IMR-90 (cell line): ENCODE measurements around the gene ACVR1. TPM values are rescaled to one million over a fixed set of nuclear protein-coding genes. Genes with fewer than 3 reads are reported as not detected.
A peak's percentile ranks its signal among the peaks of the same experiment; 100 is the strongest.

ENCODE experiments used
- ATAC-seq: fragments of 200-7000 bp; cut with Tn5 transposase; 2 replicates; pipeline ENCODE4 v1.9.1; 2020; ENCODE audit warnings: low read depth, mild to moderate bottlenecking, moderate library complexity
- BruUV-seq: library from RNA; stranded (reverse); fragments of 400-500 nt; replicated peaks from 2 replicates; lab custom pipeline; 2021; lab: Mats Ljungman, UMichigan
- CTCF ChIA-PET: fragments of 300-600 bp; formaldehyde crosslinking; extraction: SDS; loops from one replicate; lab custom pipeline; 2021; ENCODE audit warnings: antibody characterized with exemption; lab: Yijun Ruan, JAX
- POLR2A ChIA-PET: fragments of 300-600 bp; sonication (Branson Sonifier 250); formaldehyde crosslinking; loops from one replicate; lab custom pipeline; 2022; ENCODE audit warnings: antibody characterized with exemption; ENCODE audit not compliant: unreplicated experiment; lab: Charles Lee
- DNase-seq: peaks from one replicate; pipeline ENCODE4 v3.0.0; 2013
- H2AFZ ChIP-seq: replicated peaks from 2 replicates; pipeline ENCODE3; 2013; ENCODE audit warnings: low read length, mild to moderate bottlenecking; ENCODE audit not compliant: poor library complexity
- H2AK5ac ChIP-seq: 2 replicates; pipeline ENCODE4 v1.6.1; 2013; ENCODE audit warnings: low read depth, low read length, inconsistent platforms
- H2AK9ac ChIP-seq: replicated peaks from 2 replicates; pipeline ENCODE3; 2013; ENCODE audit warnings: mild to moderate bottlenecking, low read depth, low read length, moderate library complexity; ENCODE audit not compliant: poor library complexity
- H2BK120ac ChIP-seq: 2 replicates; pipeline ENCODE4 v1.6.1; 2013; ENCODE audit warnings: low read depth, low read length, inconsistent platforms
- H2BK15ac ChIP-seq: 3 replicates; pipeline ENCODE4 v1.6.1; 2013; ENCODE audit warnings: low read depth, low read length, inconsistent platforms
- H2BK20ac ChIP-seq: 2 replicates; pipeline ENCODE4 v1.6.1; 2013; ENCODE audit warnings: low read depth, mild to moderate bottlenecking, inconsistent platforms, low read length, moderate library complexity
- H2BK5ac ChIP-seq: 2 replicates; pipeline ENCODE4 v1.6.1; 2013; ENCODE audit warnings: mild to moderate bottlenecking, low read depth, low read length, inconsistent platforms; ENCODE audit not compliant: poor library complexity, severe bottlenecking
- H3K14ac ChIP-seq: replicated peaks from 2 replicates; pipeline ENCODE4 v1.6.1; 2013; ENCODE audit warnings: low read depth, low read length, inconsistent platforms
- H3K18ac ChIP-seq: 2 replicates; pipeline ENCODE4 v1.6.1; 2013; ENCODE audit warnings: low read depth, low read length, control low read depth
- H3K23ac ChIP-seq: 2 replicates; pipeline ENCODE4 v1.6.1; 2013; ENCODE audit warnings: low read depth, low read length, inconsistent platforms
- H3K27ac ChIP-seq: 2 replicates; pipeline ENCODE4 v1.5.1; 2013; ENCODE audit warnings: mild to moderate bottlenecking, control low read depth, low read length; ENCODE audit not compliant: insufficient read depth
- H3K27me3 ChIP-seq: 2 replicates; pipeline ENCODE4 v1.6.1; 2013; ENCODE audit warnings: low read length; ENCODE audit not compliant: control insufficient read depth, insufficient read depth
- H3K36me3 ChIP-seq: 2 replicates; pipeline ENCODE4 v1.6.1; 2013; ENCODE audit warnings: low read length, mixed read lengths; ENCODE audit not compliant: control insufficient read depth, insufficient read depth
- H3K4ac ChIP-seq: 2 replicates; pipeline ENCODE4 v1.6.1; 2013; ENCODE audit warnings: low read depth, low read length, inconsistent platforms
- H3K4me1 ChIP-seq: 2 replicates; pipeline ENCODE4 v1.6.1; 2013; ENCODE audit warnings: low read length, mixed read lengths; ENCODE audit not compliant: control insufficient read depth, insufficient read depth
- H3K4me2 ChIP-seq: 2 replicates; pipeline ENCODE4 v1.6.1; 2013; ENCODE audit warnings: low read depth, mild to moderate bottlenecking, control low read depth, low read length, moderate library complexity
- H3K4me3 ChIP-seq: 2 replicates; pipeline ENCODE4 v1.5.1; 2013; ENCODE audit warnings: low read depth, mild to moderate bottlenecking, control low read depth, low read length, moderate library complexity; ENCODE audit not compliant: insufficient read depth
- H3K56ac ChIP-seq: 2 replicates; pipeline ENCODE4 v1.6.1; 2013; ENCODE audit warnings: low read length, inconsistent platforms; ENCODE audit not compliant: insufficient read depth; ENCODE audit errors: extremely low read depth
- H3K79me1 ChIP-seq, 2 experiments: 2 replicates each; pipeline ENCODE4 v1.6.1; 2013; ENCODE audit warnings: low read length in 2 of 2, inconsistent platforms in 1 of 2, low read depth in 1 of 2
- H3K9ac ChIP-seq: 2 replicates; pipeline ENCODE4 v1.6.1; 2013; ENCODE audit warnings: low read depth, low read length, control low read depth
- H3K9me1 ChIP-seq: 2 replicates; pipeline ENCODE4 v1.6.1; 2013; ENCODE audit warnings: low read length, inconsistent platforms; ENCODE audit not compliant: insufficient read depth
- H3K9me3 ChIP-seq: 2 replicates; pipeline ENCODE4 v1.6.1; 2013; ENCODE audit warnings: low read length; ENCODE audit not compliant: control insufficient read depth, insufficient read depth
- H4K20me1 ChIP-seq: 2 replicates; pipeline ENCODE4 v1.6.1; 2013; ENCODE audit warnings: low read length, inconsistent platforms; ENCODE audit not compliant: insufficient read depth
- H4K5ac ChIP-seq: 2 replicates; pipeline ENCODE4 v1.6.1; 2013; ENCODE audit warnings: mild to moderate bottlenecking, low read depth, low read length, control low read depth
- H4K8ac ChIP-seq, 2 experiments: 2 replicates each; pipeline ENCODE4 v1.6.1; 2013; ENCODE audit warnings: low read depth in 2 of 2, low read length in 2 of 2, control low read depth in 1 of 2, inconsistent platforms in 1 of 2
- H4K91ac ChIP-seq: 2 replicates; pipeline ENCODE4 v1.6.1; 2013; ENCODE audit warnings: low read depth, low read length, inconsistent platforms; ENCODE audit not compliant: insufficient read depth
- CEBPB ChIP-seq: IDR thresholded peaks from 2 replicates; pipeline ENCODE4 v1.6.1; 2012; ENCODE audit warnings: low read depth, low read length, improper control_type of control experiment
- FOS ChIP-seq: fragments of 150-350 bp; IDR thresholded peaks from 2 replicates; pipeline ENCODE4 v1.6.1; 2016; ENCODE audit warnings: low read depth, low read length
- POLR2A ChIP-seq: IDR thresholded peaks from 2 replicates; pipeline ENCODE4 v1.6.1; 2012; ENCODE audit warnings: mild to moderate bottlenecking, low read depth, low read length
- RAD21 ChIP-seq: IDR thresholded peaks from 2 replicates; pipeline ENCODE4 v1.6.1; 2012; ENCODE audit warnings: low read length, improper control_type of control experiment
- WGBS, 2 experiments: methylation state at CpG; one replicate each; pipeline versions ENCODE4 v1.1.5 to v1.1.7; 2013; ENCODE audit warnings: missing lambda C conversion rate in 2 of 2; ENCODE audit not compliant: insufficient read length in 1 of 2; ENCODE audit errors: extremely low coverage in 2 of 2; 5-methylcytosine and 5-hydroxymethylcytosine counted together
- dilution Hi-C: fragments of 300-500 bp; cut with HindIII; formaldehyde crosslinking; loops from one replicate; pipeline ENCODE4 v1.14.3; 2018; ENCODE audit warnings: low sequenced_read_pairs; ENCODE audit not compliant: unreplicated experiment
- in situ Hi-C: fragments of 300-500 bp; cut with MboI; formaldehyde crosslinking; loops from 3 replicates; pipeline ENCODE4 v1.14.3; 2019; ENCODE audit warnings: low sequenced_read_pairs, inconsistent platforms, mixed read lengths
- intact Hi-C: fragments of 100-400 bp; cut with micrococcal nuclease; formaldehyde crosslinking; loops from 2 replicates; pipeline ENCODE4 v1.10.0; 2022
- polyA plus RNA-seq, 3 experiments: library from polyadenylated mRNA; depleted of rRNA; stranded (reverse); fragments of >200 nt; gene quantifications; 2 replicates each; pipeline ENCODE4 v1.2.3, GENCODE V29; 2012; ENCODE audit warnings: low replicate concordance in 1 of 3
- total RNA-seq: library from RNA; depleted of rRNA; stranded (reverse); fragments of >200 nt; gene quantifications from 2 replicates; pipeline ENCODE4 v1.2.3, GENCODE V29; 2012
- TF ChIP-seq, protein P1 (sequence below): fragments of 150-350 bp; IDR thresholded peaks from 2 replicates; pipeline ENCODE4 v1.6.1; 2017; ENCODE audit warnings: mild to moderate bottlenecking, antibody characterized with exemption, low read length, low read depth

ACVR1 gene
- total and polyA plus RNA-seq, 2 of the 4 experiments (the other 2 are of a cell fraction) = 21.1 to 40.8 TPM

DNA sequence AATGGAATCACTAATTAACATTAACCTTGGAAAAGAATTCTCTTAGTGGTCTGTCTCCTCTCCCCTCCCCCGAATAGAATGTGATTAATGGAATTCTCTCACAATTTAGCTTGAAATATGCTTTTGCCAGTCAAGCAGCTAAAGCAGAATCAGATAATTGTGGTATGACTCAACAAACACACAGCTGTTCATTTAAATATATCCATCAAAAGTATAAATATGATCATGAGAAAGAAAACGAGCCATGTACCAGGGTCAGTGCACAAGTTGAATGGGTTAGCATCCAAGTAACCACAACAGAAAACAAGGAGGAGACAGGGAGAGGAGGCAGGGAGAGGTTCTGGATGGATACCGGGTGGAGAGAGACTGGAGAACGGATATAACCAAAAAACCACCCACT, 66.9 kb downstream of the ACVR1 start:
- in situ Hi-C loops = no loop called here
- Histone ChIP-seq H4K91ac (no peak overlapping the region), H3K27me3 (no peaks in the 10 kb centered on the region), H3K36me3 (peaks cover 5% of the 10 kb centered on the region), H2BK5ac (no peak overlapping the region), H3K4me3 (no peak overlapping the region), H3K18ac (no peak overlapping the region), H2AK5ac (no peak overlapping the region), H3K9ac (no peak overlapping the region), H2AFZ (no peak overlapping the region), H2BK15ac (no peak overlapping the region), H2BK120ac (no peak overlapping the region), H2BK20ac (no peak overlapping the region), H3K79me1 (peaks cover 13 to 56% of the 10 kb centered on the region in 2 experiments), H4K20me1 (peaks cover 5% of the 10 kb centered on the region; the same call in 1 of the 2 replicates), H3K23ac (no peak overlapping the region), H3K27ac (no peak overlapping the region), H2AK9ac (no peak overlapping the region), H3K4me1 (peaks cover 5% of the 10 kb centered on the region; the same call in 1 of the 2 replicates), H3K56ac (no peak overlapping the region), H3K4ac (no peak overlapping the region), H3K9me3 (no peaks in the 10 kb centered on the region), H4K5ac (no peak overlapping the region), H3K4me2 (0 out of 2 replicates have a peak overlapping the region, but pooled peaks have one; percentile 3), H3K9me1 (no peaks in the 10 kb centered on the region), H3K14ac (no peak overlapping the region; the same call in 1 of the 2 replicates), H4K8ac (no peak overlapping the region)
- dilution Hi-C loops = no loop called here
- DNase-seq (peak; percentile 71), ATAC-seq (peak; percentile 63)
- WGBS, 2 experiments = no CpG with 5 or more reads among the region's 4 CpGs
- no TSS peak for BruUV-seq
- POLR2A ChIA-PET = no interaction called here
- CTCF ChIA-PET = interaction anchor here (1.0 to 1.4 kb wide), 2 partner anchors 15 to 17 kb away, joined by 3 read pairs; no protein-coding TSS in a partner anchor
- intact Hi-C loops = no loop called here
- TF ChIP-seq RAD21 (no peak), CEBPB (no peak), POLR2A (no peak), FOS (no peak)
- TF ChIP-seq, protein P1, sequence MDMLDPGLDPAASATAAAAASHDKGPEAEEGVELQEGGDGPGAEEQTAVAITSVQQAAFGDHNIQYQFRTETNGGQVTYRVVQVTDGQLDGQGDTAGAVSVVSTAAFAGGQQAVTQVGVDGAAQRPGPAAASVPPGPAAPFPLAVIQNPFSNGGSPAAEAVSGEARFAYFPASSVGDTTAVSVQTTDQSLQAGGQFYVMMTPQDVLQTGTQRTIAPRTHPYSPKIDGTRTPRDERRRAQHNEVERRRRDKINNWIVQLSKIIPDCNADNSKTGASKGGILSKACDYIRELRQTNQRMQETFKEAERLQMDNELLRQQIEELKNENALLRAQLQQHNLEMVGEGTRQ = no peak
